CD8-positive, alpha-beta memory T cell (primary cell): Measurements from ENCODE around the gene TEPSIN. TPM values are rescaled to one million over a fixed set of nuclear protein-coding genes. Genes with fewer than 3 reads are reported as not detected.
A peak's percentile ranks its signal among the peaks of the same experiment; 100 is the strongest.

Experiments used
- CTCF ChIA-PET: fragments of 350-600 bp; sonication (Branson Sonifier 250); formaldehyde crosslinking; loops from one replicate; lab custom pipeline; 2021; ENCODE audit warnings: antibody characterized with exemption; lab: Charles Lee
- POLR2A ChIA-PET: fragments of 350-600 bp; sonication (Branson Sonifier 250); formaldehyde crosslinking; loops from one replicate; lab custom pipeline; 2021; ENCODE audit warnings: antibody characterized with exemption; lab: Charles Lee
- DNase-seq, 5 donors: peaks; one replicate each; pipeline versions ENCODE4 v3.0.0 to v3.0.0-alpha.2; 2020 to 2022; ENCODE audit warnings: mixed read lengths in 1 of 5
- H3K27ac ChIP-seq: one replicate; pipeline ENCODE4 v1.7.0; 2013; ENCODE audit warnings: low read depth, mild to moderate bottlenecking, low read length, moderate library complexity
- H3K27me3 ChIP-seq: 2 replicates; pipeline ENCODE4 v1.7.0; 2013; ENCODE audit warnings: low read length, mild to moderate bottlenecking; ENCODE audit not compliant: insufficient read depth, poor library complexity, severe bottlenecking
- H3K36me3 ChIP-seq: 2 replicates; pipeline ENCODE4 v1.7.0; 2013; ENCODE audit warnings: mild to moderate bottlenecking, low read length, moderate library complexity; ENCODE audit not compliant: insufficient read depth
- H3K4me1 ChIP-seq: 2 replicates; pipeline ENCODE4 v1.7.0; 2013; ENCODE audit warnings: mild to moderate bottlenecking, low read length, moderate library complexity; ENCODE audit not compliant: insufficient read depth
- H3K4me3 ChIP-seq: 2 replicates; pipeline ENCODE4 v1.7.0; 2013; ENCODE audit warnings: mild to moderate bottlenecking, low read length
- H3K9me3 ChIP-seq: 2 replicates; pipeline ENCODE4 v1.7.0; 2013; ENCODE audit warnings: mild to moderate bottlenecking, low read length
- H3K27ac Mint-ChIP-seq, 8 donors: one replicate each; pipeline ENCODE4 v1.8.0; 2020 to 2021; ENCODE audit warnings: mixed read lengths in 8 of 8, mild to moderate bottlenecking in 6 of 8, inconsistent platforms in 3 of 8, moderate library complexity in 3 of 8
- H3K27me3 Mint-ChIP-seq, 2 donors: one replicate each; pipeline ENCODE4 v1.8.0; 2020 to 2021; ENCODE audit warnings: mixed read lengths in 2 of 2, mild to moderate bottlenecking in 1 of 2, moderate library complexity in 1 of 2
- H3K36me3 Mint-ChIP-seq, 3 donors: one replicate each; pipeline ENCODE4 v1.8.0; 2020 to 2021; ENCODE audit warnings: mixed read lengths in 3 of 3, inconsistent platforms in 1 of 3, mild to moderate bottlenecking in 1 of 3
- H3K4me1 Mint-ChIP-seq, 3 donors: one replicate each; pipeline ENCODE4 v1.8.0; 2020 to 2021; ENCODE audit warnings: mixed read lengths in 3 of 3, inconsistent platforms in 1 of 3, mild to moderate bottlenecking in 1 of 3
- H3K4me3 Mint-ChIP-seq, 7 donors: one replicate each; pipeline ENCODE4 v1.8.0; 2020 to 2021; ENCODE audit warnings: mixed read lengths in 7 of 7, mild to moderate bottlenecking in 6 of 7, moderate library complexity in 4 of 7, inconsistent platforms in 2 of 7
- H3K9me3 Mint-ChIP-seq, 5 donors: one replicate each; pipeline ENCODE4 v1.8.0; 2020 to 2022; ENCODE audit warnings: mixed read lengths in 5 of 5, mild to moderate bottlenecking in 3 of 5, moderate library complexity in 2 of 5, inconsistent platforms in 1 of 5
- polyA plus RNA-seq: library from polyadenylated mRNA; unstranded; fragments of 300-500 nt; fragmentation: Illumina TruSeq; gene quantifications from one replicate; pipeline ENCODE4 v1.2.3, GENCODE V29; 2021
- total RNA-seq, 2 experiments: library from RNA; stranded (reverse); gene quantifications; one replicate each; pipeline ENCODE4 v1.2.3, GENCODE V29; 2021

Gene TEPSIN
- total and polyA plus RNA-seq, 3 experiments from 2014 or later = 6.2 to 44.2 (median 41.2) TPM

DNA sequence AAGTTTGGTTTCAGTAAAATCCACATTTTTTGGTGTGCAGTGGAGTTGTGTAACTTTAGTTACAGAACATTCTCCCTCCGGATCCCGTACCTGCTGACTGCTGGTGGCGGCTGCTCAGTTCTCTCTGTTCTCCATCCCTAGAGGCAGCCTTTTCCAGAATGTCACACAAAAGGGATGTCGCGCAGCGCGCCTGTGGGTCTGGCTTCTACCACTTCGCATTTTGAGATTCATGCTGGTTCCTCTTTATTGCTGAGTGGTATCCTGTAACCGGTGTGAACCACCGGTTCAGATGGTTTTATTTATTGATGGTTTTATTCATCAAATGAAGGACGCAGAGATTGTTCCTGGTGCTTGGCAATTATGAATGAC is 15.1 kb downstream of the TEPSIN start:
- peak overlapping the region; percentile 67 to 87 (median 78) for H3K4me3 Mint-ChIP-seq
- H3K9me3 Mint-ChIP-seq = no peaks in the 10 kb centered on the region
- peak overlapping the region; percentile 41 for H3K4me3 ChIP-seq

DNA sequence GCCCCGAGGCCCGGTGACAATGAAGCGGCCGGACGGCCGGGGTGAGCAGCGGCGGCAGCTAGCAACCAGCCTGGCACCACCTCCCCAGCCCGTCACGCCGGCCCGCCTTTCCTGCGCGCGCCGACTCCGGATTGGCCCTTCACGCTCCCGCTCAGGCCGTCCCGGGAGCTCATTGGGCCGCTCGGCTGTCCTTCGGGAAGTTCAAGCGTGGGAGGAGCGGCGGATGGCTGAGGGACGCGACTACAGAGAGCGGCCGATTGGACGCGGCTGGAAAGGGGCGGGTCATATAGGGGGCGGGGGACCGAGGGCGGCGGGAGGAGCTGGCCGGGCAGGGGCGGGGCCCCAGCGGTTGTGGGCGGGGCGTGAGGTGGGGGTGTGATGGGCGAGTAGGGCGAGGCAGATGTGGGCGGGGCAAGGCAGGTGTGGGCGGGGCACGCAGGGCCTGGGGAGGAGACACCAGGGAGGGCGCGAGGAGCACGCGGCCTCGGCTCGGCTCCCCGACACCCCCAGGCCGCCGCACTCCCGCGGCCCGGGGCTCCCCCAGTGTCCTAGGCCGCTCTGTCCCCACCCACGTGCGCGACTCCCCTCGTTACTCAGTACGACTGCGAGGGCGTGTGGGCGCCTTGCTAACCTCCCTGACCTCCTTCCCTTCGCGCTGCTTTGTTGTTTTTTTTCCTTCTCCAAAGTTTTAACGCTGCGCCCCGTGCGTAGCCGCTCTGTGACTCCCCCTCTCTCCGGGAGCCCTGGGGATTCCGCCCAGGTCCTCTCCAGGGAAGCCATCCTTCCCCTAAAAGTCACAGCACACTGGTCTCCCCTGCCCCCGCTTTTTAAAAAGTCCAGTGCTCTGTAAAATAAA is 15.7 kb downstream of the TEPSIN start, which contains the start of gene CEP131:
Gene CEP131, minus strand, starts transcription at position 60 of the 856 bp plus-strand sequence. CDS start 2,909 bp downstream, outside the sequence.
- Histone ChIP-seq H3K36me3 (no peaks in the 10 kb centered on the region), H3K4me1 (peaks cover 18% of the 10 kb centered on the region), H3K27ac (peak within 1 kb of the TSS; percentile 38), H3K9me3 (no peaks in the 10 kb centered on the region), H3K4me3 (peak within 1 kb of the TSS; percentile 71), H3K27me3 (no peaks in the 10 kb centered on the region)
- Mint-ChIP-seq H3K9me3 (no peaks in the 10 kb centered on the region), H3K27me3 (peaks cover 0 to 3% of the 10 kb centered on the region in 2 donors), H3K4me1 (peaks cover 14 to 22% (median 19%) of the 10 kb centered on the region in 3 donors), H3K4me3 (peak within 1 kb of the TSS; percentile 72 to 90 (median 80)), H3K36me3 (peaks cover 0 to 3% (median 2%) of the 10 kb centered on the region in 3 donors), H3K27ac (peak within 1 kb of the TSS in 5 of 8 donors; percentile 19 to 90 (median 33))
- ChIA-PET POLR2A (interaction anchor here (0.6 to 5.2 kb wide), 7 partner anchors 11 to 768 kb away, joined by 3 to 44 read pairs (median 4); partner anchors contain the start of genes NDUFAF8 and TEPSIN), CTCF (interaction anchor here (0.6 to 0.9 kb wide), 2 partner anchors 14 to 19 kb away, joined by 3 read pairs; no protein-coding TSS in a partner anchor)
- peak; percentile 97 to 99 (median 99) for DNase-seq

More for the DNA sequence above, 15.1 kb downstream of the TEPSIN start:
- H3K27me3 ChIP-seq = no peaks in the 10 kb centered on the region
- ChIA-PET CTCF (no interaction called here), POLR2A (interaction anchor here (5.2 kb wide), 1 partner anchor 15 kb away, joined by 44 read pairs; the partner anchor contains the start of genes NDUFAF8 and TEPSIN)
- H3K36me3 ChIP-seq = no peaks in the 10 kb centered on the region
- no peaks in the 10 kb centered on the region for H3K9me3 ChIP-seq
- Mint-ChIP-seq H3K27ac (peak overlapping the region in 4 of 8 donors; percentile 19 to 54 (median 31)), H3K4me1 (peaks cover 14 to 22% (median 19%) of the 10 kb centered on the region in 3 donors), H3K36me3 (peaks cover 0 to 8% (median 3%) of the 10 kb centered on the region in 3 donors), H3K27me3 (peaks cover 0 to 3% of the 10 kb centered on the region in 2 donors)
- no peak overlapping the region for H3K27ac ChIP-seq
- H3K4me1 ChIP-seq = peaks cover 18% of the 10 kb centered on the region
- DNase-seq = no peak

DNA sequence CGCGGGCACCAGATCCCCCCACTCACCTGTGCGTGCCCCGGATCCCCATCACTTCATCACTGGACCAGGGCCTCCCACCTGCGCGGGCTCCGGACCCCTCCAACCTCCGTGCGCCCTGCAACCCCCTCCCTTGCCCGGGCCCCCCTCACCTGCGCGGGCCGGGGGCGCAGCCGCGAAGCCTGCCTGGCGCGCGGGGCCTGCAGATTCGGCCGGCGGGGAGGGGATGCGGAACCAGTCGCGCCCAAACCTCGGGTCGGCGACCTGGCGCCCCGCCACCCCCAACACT is 16.3 kb downstream of the TEPSIN start:
- Mint-ChIP-seq H3K36me3 (peaks cover 0 to 3% (median under 1%) of the 10 kb centered on the region in 3 donors), H3K4me1 (peaks cover 11 to 22% (median 14%) of the 10 kb centered on the region in 3 donors), H3K9me3 (no peaks in the 10 kb centered on the region), H3K27me3 (peaks cover 0 to 3% of the 10 kb centered on the region in 2 donors), H3K27ac (no peak overlapping the region), H3K4me3 (peak overlapping the region; percentile 72 to 90 (median 80))
- ChIA-PET POLR2A (interaction anchor here (0.6 to 5.2 kb wide), 6 partner anchors 12 to 767 kb away, joined by 3 to 44 read pairs (median 4); partner anchors contain the start of genes NDUFAF8 and TEPSIN), CTCF (interaction anchor here (0.6 to 0.9 kb wide), 2 partner anchors 15 to 20 kb away, joined by 3 read pairs; no protein-coding TSS in a partner anchor)
- no peaks in the 10 kb centered on the region for H3K36me3 ChIP-seq
- H3K4me1 ChIP-seq = peaks cover 18% of the 10 kb centered on the region
- peak overlapping the region; percentile 71 for H3K4me3 ChIP-seq
- DNase-seq = no peak
- H3K9me3 ChIP-seq = no peaks in the 10 kb centered on the region
- peak overlapping the region; percentile 38 for H3K27ac ChIP-seq
- no peaks in the 10 kb centered on the region for H3K27me3 ChIP-seq

DNA sequence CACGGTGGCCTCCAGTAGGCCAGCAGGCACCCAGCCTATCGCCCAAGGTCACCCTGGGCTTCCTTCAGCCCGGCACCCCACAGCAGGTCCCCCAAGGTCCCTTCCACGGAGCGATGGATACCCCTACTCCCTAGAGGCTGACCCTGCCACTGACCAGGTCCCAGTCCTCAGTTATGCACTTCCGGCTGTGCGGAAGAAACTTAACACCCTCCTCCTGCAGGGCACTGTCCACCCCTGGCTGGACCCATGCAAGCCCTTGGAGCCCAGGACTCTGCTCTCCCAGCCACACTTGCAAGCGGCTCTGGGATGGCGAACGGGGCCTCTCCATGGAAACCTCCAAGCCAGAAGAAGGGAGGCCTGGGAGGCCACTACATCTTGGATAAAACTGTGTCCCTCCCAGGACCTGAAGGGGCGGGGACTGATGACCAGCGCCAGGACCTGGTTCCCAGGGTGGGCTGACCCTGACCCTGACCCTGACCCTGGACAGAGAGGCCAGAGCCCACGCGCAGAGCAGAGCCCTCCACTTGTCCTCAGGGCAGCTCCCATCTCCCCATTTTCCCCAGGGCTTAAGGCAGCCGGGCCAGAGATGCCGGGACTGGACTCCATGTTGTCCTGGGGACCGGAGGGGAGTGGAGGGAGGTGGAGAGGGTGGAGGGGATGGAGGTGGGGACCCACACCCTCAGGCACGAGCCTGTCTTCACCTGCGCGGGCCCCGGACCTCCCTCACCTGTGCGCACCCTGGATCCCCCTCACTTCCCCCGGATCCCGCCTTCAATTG is 16.8 kb downstream of the TEPSIN start:
- peaks cover 0 to 5% (median 0%) of the 10 kb centered on the region in 3 donors for H3K36me3 Mint-ChIP-seq
- H3K27me3 Mint-ChIP-seq = peaks cover 0 to 3% of the 10 kb centered on the region in 2 donors
- Histone ChIP-seq H3K4me1 (peaks cover 18% of the 10 kb centered on the region), H3K9me3 (no peaks in the 10 kb centered on the region), H3K27ac (peak overlapping the region; percentile 38), H3K36me3 (no peaks in the 10 kb centered on the region), H3K4me3 (peak overlapping the region; percentile 71), H3K27me3 (no peaks in the 10 kb centered on the region)
- no peak for DNase-seq
- ChIA-PET POLR2A (interaction anchor here (1.0 to 5.2 kb wide), 5 partner anchors 12 to 767 kb away, joined by 3 to 44 read pairs (median 4); partner anchors contain the start of genes NDUFAF8 and TEPSIN), CTCF (interaction anchor here (0.6 kb wide), 1 partner anchor 21 kb away, joined by 3 read pairs; no protein-coding TSS in a partner anchor)
- peak overlapping the region in 1 of 8 donors; percentile 14 for H3K27ac Mint-ChIP-seq
- peak overlapping the region; percentile 20 to 82 (median 66) for H3K4me3 Mint-ChIP-seq
- H3K9me3 Mint-ChIP-seq = no peaks in the 10 kb centered on the region
- peaks cover 10 to 22% (median 12%) of the 10 kb centered on the region in 3 donors for H3K4me1 Mint-ChIP-seq

DNA sequence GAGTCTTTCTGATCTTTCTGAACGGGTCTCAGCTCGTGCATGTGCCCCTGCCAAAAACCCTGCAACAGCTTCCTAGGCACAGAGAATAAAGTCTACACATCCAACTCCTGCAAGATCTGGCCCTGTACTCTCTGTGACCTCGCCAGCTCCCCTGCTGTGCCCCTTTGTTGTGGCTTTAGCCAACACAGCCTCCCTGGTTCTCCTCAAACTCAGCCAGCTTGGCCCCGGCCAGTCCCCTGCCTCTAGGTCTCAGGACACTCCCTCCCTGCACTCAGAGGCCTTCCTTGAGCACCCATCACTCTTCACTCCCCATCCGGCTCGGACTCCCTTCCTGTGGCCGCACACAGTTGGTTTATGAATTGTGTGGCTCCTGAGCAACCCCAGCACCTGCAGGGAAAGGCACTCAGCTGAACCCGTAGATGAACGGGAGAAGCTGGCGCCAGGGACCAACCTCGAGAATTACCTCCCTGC is 17.4 kb downstream of the TEPSIN start:
- Mint-ChIP-seq H3K27me3 (peaks cover 0 to 3% of the 10 kb centered on the region in 2 donors), H3K4me1 (peaks cover 10 to 22% (median 12%) of the 10 kb centered on the region in 3 donors), H3K9me3 (no peaks in the 10 kb centered on the region), H3K36me3 (peaks cover 0 to 10% (median 0%) of the 10 kb centered on the region in 3 donors), H3K27ac (no peak overlapping the region), H3K4me3 (peak overlapping the region; percentile 20 to 82 (median 66))
- no peaks in the 10 kb centered on the region for H3K27me3 ChIP-seq
- ChIA-PET POLR2A (no interaction called here), CTCF (no interaction called here)
- H3K9me3 ChIP-seq = no peaks in the 10 kb centered on the region
- H3K4me1 ChIP-seq = peaks cover 18% of the 10 kb centered on the region
- no peak overlapping the region for H3K27ac ChIP-seq
- no peak for DNase-seq
- no peak overlapping the region for H3K4me3 ChIP-seq
- no peaks in the 10 kb centered on the region for H3K36me3 ChIP-seq

DNA sequence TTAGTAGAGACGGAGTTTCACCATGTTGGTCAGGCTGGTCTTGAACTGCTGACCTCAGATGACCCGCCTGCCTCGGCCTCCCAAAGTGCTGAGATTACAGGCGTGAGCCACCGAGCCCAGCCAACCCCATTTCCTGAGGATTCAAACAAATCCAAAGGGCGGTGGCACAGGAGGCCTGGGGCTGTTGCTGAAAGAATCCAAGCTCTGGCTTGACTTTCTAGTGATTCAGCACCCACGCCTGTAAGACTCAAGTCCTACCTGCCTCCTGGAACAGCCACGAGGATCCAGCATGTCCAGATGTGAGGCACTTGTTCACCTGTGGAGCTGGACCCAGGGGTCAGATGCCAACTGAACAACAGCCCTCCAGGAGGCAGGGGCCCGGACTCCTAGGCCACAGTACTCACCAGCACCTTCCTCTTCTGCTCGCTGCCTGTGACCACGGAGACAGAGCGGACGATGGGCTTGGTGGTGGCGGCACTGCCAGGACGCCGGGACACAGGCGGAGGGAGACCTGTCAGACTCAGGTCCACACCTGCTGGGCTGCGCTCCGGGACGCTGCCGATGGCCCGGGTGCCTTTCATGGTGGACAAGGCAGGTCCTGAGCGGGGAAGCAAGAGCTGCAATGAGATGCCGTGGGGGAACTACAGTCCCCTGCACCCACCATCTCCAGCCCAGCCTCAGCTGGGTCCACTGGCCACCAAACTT is 19.2 kb downstream of the TEPSIN start:
- H3K9me3 ChIP-seq = no peaks in the 10 kb centered on the region
- CTCF ChIA-PET = no interaction called here

DNA sequence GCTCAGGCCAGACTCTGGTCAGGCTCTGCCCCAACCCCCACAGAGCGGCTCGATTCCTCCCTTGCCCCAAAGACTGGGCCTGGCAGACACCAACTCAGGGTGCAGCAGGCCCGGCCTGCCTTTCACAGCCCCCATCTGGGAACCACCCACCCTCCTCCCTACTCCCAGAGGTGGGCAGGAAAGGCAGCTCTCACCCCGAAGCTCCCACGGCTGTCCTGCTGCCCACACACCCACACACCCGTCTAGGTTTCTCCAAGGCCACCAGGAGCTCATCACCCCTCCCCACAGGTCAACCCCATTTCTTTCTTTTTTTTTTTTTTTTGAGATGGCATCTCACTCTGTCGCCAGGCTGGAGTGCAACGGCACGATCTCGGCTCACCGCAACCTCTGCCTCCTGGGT is 19.9 kb downstream of the TEPSIN start:
- Mint-ChIP-seq H3K36me3 (peaks cover 0 to 10% (median 0%) of the 10 kb centered on the region in 3 donors), H3K4me1 (peaks cover 10 to 21% (median 12%) of the 10 kb centered on the region in 3 donors), H3K27ac (peak overlapping the region in 1 of 8 donors; percentile 43), H3K4me3 (peak overlapping the region in 2 of 7 donors; percentile 37 to 70), H3K9me3 (no peaks in the 10 kb centered on the region), H3K27me3 (no peaks in the 10 kb centered on the region)
- Histone ChIP-seq H3K4me3 (no peak overlapping the region), H3K36me3 (no peaks in the 10 kb centered on the region), H3K27ac (no peak overlapping the region), H3K4me1 (peaks cover 18% of the 10 kb centered on the region), H3K9me3 (no peaks in the 10 kb centered on the region), H3K27me3 (no peaks in the 10 kb centered on the region)
- CTCF ChIA-PET = no interaction called here
- POLR2A ChIA-PET = no interaction called here
- no peak for DNase-seq

More for the DNA sequence above, 19.2 kb downstream of the TEPSIN start:
- Mint-ChIP-seq H3K9me3 (no peaks in the 10 kb centered on the region), H3K4me1 (peaks cover 10 to 22% (median 12%) of the 10 kb centered on the region in 3 donors), H3K27ac (peak overlapping the region in 1 of 8 donors; percentile 43), H3K36me3 (peaks cover 0 to 10% (median 0%) of the 10 kb centered on the region in 3 donors), H3K4me3 (peak overlapping the region in 1 of 7 donors; percentile 37), H3K27me3 (peaks cover 0 to 2% of the 10 kb centered on the region in 2 donors)
- H3K27me3 ChIP-seq = no peaks in the 10 kb centered on the region
- peaks cover 18% of the 10 kb centered on the region for H3K4me1 ChIP-seq
- DNase-seq = no peak
- H3K27ac ChIP-seq = no peak overlapping the region
- POLR2A ChIA-PET = no interaction called here
- no peak overlapping the region for H3K4me3 ChIP-seq
- no peaks in the 10 kb centered on the region for H3K36me3 ChIP-seq
